Erythroblast (primary cell): Measurements from ENCODE around the gene CD4.

Source experiments
- GATA1 ChIP-seq: IDR thresholded peaks from 2 replicates; pipeline ENCODE4 v1.6.1; 2011; ENCODE audit warnings: low read depth, mild to moderate bottlenecking, control low read depth, low read length, moderate library complexity
- POLR2A ChIP-seq: IDR thresholded peaks from 2 replicates; pipeline ENCODE4 v1.6.1; 2011; ENCODE audit warnings: mild to moderate bottlenecking, low read length

DNA sequence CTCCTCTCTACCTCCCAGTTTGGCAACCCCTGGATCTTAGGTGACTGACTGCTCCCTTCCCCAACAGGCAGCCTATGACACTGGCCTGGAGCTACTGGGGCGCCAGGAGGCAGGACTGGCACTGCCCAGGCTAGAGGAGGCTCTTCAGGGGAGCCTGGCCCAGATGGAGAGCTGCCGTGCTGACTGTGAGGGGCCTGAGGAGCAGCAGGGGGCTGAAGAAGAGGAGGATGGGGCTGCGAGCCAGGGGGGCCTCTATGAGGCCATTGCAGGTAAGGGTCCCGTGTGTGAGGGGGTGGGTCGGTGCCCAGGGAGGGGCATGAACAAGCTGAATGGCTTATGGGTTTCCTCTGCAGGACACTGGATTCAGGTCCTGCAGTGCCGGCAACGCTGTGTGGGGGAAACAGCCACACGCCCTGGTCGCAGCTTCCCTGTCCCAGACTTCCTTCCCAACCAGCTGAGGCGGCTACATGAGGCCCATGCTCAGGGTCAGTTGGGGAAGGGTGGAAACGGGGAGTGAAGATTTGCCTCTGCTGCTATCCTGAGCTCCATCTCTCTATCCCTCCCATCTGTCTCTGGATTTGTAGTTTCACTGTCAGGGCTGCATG lies 41.1 kb downstream of the CD4 start:
- TF ChIP-seq POLR2A, result no peak
- no peak for TF ChIP-seq GATA1
